OCI-M1 (cell line): ENCODE results near the gene NT5DC1.
A peak's percentile ranks its signal among the peaks of the same experiment; 100 is the strongest.

Source experiments
- DNase-seq: peaks from one replicate; lab custom pipeline; 2025; lab: John Stamatoyannopoulos, UW

The NT5DC1 gene

DNA sequence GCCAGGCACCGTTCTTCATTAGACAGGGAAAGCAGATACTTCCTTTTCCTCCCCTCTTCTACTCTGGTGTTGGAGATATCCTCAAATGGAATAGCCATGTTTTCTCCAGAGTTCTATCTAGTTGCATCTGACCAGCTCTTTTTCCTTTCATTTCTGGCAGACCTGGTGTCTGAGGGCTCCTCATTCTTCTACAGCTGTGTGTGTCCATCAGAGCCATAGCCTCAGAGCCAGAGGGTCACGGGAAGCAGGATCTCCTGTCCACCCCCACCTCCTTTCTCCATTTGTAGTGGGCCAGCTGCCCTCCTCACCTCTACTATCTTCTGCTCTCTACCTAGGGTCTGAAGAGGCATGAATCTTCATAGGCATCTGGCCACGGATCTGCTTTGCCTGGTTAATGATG lies 96.2 kb downstream of the NT5DC1 start:
- no peak for DNase-seq

DNA sequence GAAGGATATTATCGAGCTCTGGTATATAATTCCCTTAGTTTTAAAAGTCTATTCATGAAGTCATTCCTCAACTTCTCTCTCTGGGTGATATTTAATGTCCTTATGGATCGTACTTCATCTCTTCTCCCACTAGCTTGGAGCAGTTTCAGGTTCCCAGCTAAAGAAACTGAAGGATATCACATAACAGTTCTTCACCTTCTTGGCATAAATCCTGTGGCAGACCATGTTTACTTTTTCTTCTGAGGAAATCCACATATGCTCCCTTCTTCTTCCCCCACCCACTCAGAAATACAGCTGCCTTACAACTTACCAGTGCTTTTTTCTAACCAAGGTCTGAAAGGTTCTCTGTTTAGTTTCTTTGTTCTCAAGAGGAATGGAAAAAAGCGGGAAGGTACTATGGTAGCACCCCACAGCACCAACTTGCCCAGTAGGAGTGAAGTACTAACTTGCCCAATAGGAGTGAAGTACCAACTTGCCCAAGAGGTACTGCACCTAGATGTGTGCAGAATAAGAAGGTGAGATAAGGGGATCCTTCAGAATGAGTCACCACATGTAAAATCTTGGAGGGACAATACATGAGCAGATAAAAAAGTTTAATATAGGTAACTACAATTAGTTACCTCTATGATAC lies 100.1 kb downstream of the NT5DC1 start:
- no peak for DNase-seq

DNA sequence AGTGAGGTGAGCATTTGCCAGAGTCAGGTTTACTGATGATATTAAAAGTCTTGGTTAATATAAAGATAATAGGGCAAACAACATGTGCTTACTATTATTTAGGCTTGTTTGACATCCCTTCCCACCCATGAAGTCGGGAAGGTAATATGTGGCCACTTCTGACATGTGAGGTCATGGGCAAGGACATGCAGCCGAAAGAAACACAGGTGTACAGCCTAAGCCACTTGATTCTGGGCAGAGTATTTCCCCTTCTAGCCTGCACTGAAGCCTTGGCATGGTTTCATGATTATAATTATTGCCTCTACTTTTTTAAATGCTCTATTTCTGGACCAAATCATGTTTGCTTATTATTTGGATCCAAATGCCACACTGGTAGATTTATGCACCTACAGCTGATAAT lies 100.9 kb downstream of the NT5DC1 start:
- no peak for DNase-seq

DNA sequence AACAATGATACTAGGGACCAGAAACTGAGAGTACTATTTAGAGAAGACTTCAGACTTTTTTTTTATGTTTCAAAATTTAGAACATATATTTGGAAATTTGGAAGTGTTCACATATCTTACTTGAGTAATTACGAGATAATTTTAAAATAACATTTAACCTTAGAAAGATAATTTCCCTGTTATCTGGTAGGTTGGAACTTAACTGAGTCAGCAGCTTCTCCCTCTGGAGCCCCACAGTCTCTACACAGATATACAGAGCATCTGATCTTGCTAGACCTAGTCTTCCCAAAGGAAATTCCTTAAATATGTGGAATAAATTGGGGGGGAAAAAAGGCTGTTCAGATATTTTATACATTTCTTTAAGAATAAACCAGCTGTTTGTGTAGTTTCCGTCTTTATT lies 104.6 kb downstream of the NT5DC1 start:
- DNase-seq: peak; percentile 70

DNA sequence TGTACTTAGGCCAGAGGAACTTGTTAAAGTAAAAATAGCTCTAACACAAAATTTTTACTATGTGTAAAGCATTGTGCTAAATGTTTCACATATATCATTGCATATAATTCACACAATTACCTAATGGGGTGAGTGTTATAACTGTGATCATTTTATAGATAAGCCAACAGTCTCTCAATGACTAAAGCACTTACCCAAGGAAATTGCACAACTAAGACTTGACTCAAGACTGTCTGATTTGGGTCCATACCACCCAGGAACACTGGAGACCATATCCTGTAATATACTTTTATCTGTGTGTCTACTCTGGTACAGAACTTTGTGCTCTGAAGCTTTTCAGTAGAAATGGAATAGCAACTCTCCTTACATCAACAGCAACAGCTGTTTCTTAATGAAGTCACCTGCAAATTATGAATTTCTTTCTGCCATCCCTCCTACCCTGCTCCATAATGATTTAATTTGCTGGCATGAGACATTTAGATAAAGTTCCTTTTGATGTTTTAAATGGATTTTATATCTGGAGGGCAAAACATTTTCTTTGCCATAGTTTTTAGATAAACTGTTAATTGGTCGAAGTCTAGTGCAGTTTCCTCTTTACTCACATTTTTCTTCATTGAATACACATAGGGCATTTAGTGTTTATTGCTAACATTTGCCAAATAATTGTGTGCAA lies 105.7 kb downstream of the NT5DC1 start:
- DNase-seq: peak; percentile 68

DNA sequence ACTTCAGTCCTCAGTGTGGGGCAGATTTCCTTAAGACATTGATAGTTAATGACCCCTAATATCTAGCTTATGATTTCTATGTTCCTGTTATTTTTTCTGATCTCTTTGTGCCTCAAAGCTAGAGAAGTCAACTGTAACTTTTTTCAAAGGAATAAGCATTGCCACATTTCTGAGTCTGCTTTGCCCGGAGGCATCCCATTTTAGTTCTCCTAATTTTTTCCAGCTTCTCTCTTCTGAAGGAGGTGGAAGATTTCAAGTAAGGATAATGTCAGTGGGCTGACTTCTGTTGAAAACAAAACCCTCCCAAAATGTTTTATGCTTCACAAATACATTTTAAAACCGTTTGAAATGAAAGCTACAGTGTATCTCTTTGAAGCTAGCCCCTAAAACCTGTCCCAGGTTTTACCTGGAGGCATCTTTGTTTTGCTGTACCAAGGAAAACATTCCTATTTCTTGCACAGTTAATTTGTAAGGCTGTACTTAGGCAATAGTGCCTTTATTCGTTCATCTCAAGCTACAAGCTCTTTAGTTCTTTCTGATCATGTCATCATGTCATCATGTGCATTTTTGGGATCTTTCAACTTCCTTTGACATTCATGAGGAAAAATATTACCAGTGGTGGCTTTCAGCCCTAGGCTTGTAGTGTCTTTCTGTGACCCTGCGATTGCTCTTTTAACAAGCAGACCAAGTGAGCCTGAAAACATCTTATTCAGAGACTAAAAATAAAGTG lies 107.6 kb downstream of the NT5DC1 start:
- no peak for DNase-seq

DNA sequence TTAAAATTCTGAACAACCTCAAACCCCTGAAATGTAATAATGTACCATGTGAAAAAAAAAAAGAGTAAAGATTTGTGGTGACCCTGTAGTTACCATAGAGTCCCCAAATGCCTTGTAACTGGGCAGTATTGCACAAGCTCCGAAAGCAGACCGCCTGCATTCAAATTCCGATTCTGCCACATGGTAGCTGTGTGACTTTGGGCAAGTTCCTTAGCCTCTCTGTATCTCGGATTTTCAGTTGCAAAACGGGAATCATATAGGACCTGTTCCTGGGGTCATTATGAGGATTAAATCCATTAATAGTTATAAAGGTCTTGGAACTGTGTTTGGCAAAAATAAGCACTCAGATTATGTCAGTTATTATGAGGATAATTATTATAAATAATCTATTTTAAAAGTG lies 109.7 kb downstream of the NT5DC1 start:
- DNase-seq: no peak

DNA sequence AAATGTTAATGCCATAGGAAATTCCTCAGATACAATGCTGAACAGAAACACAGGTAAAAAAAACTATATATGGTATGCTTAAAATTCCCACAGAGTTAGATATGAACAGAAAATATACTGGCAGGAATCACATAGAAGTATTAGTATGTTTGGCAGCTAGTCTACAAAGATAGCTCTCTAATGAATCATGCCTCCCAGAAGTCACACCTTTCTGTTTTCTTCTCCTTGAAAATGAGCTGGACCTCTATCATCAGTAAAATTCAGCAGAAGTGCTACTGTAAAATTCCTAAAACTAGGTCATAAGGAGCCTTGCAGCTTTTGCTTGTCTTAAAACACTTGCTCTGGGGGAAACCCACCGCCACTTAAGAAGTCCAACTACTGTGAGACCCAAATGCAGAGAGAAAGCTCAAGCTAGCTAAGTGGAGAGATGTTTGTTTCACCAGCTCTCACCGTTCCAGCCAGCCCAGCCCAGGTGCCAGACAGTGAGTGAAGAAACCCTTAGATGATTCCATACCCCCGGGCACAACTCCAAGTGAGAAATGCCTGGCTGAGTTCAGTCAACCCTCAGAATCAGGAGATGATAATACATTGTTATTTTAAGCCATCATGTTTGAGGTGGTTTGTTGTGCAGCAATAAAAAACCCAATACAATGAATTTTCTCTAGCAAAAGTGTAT lies 110.2 kb downstream of the NT5DC1 start:
- no peak for DNase-seq

DNA sequence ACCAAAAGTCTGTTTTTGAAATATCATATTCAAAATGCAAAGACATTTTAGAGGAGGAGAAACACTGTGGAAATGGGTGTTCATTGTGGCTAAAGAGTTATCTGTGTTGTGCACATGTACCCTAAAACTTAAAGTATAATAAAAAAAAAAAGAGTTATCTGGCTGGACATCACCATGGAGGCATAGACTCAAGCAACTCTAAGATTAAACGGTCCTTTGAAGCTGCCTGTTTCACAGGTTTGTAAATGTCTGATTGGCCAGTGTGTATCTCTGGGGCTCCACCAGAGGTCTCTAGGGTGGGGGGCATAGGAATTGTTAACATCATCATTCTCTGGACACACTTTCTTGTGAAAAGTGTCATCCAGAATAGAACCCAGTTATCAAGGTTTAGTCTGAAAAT lies 114.0 kb downstream of the NT5DC1 start:
- DNase-seq: no peak

DNA sequence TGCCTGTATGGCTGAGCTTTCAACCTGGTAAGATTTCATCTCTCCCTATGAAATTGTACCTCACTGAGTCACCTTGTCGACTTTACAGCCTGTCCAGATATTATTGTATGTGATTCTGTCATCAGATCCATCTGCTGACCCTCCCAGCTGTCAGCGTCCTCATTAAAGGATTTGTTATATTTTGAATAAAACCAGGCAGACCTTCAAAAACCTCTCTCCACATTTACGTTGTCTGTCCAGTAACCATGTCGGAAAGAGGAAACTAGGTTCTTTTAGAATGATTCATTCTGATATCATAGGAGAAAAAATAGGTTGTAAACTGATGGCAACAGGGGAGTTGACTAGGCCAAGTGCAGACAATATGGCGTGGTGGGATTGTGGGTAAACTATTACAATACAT lies 114.8 kb downstream of the NT5DC1 start:
- no peak for DNase-seq

DNA sequence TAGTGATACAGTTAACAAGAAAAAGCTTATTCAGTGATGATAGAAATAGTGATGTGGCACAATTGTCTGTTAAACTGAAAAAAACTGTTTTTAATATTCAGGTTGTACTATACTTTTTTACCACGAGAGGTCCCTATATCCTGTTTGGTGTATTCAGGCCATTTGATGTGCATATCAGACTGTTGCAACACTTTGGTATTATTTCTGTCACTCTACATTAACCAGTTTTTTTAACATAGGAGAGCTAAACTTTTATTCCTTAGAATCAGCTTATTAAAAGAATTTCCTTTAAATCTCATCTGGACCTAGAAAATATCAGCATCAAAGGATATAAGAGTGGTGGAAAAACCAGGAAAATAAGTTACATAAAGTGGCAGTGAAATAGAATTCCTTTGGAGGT lies 116.4 kb downstream of the NT5DC1 start:
- peak; percentile 90 for DNase-seq

DNA sequence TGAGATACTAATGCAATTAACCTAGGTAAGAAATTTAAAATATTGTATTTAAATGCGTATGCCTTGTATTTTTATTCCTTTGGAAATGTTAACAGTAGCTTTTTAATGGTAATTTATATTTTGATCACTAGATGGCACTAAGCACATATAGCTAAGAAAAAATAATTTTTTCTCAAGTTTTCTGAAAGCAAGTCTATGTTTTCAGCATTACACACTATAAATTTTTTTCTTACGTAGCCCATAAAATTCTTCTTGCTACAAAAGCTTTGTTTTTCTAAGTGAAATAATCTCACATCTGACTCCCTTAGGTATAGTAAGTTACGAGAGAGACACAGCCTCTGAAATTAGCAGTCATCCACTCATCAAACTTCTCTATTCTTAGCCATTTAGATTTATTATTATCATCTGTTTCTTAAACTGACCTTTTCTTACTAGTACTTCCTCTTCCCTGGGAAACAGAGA lies 117.5 kb downstream of the NT5DC1 start:
- peak; percentile 81 for DNase-seq

DNA sequence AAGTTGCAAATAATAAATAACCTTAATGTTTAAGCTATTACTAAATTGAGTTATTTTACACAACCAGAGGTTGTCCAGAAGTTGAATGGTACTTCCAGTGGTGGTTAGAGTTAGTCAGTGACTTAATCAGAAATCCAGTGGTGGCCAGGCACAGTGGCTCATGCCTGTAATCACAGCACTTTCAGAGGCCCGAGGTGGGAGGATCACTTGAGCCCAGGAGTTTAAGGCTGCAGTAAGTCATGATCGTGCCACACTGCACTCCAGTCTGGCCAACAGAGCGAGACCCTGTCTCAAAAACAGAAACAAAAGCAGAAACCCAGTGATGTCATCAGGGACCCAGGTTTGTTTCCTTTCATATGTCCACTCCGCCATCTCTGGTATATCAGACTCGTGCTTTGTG lies 118.2 kb downstream of the NT5DC1 start:
- DNase-seq: no peak

DNA sequence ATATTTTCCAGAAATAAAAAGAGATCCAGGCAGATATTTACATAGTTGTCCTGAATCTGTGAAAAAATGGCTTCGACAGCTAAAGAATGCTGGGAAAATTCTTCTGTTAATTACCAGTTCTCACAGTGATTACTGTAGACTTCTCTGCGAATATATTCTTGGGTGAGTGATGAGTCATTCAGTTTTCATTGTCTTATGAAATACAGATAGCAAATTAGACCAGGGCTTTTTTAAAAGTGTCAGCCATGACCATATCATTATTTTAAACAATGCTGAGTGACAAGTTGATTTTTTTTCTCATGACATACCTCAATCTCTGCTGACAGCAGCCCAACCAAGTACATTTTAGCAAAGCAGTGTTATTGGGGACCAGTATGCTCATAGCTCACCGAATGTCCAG lies 120.4 kb downstream of the NT5DC1 start:
- DNase-seq: peak; percentile 33

DNA sequence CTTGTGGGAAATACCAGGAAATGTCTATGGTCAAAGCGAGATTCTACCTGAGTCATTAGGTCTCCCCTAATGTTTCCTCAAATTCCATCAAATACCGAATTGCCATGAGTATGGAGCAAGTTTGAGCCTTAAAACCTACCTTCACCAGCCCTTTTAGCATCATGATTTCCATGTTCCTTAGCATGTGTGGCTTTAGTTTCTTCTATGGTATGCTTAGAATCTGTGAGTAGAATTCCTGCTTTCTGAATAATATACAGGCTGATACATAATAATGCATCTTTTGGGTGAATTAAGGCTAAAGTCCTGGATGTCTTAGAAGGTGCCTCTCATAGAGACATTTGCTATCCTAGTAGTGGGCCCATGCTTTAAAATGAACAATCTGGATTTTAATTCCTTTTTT lies 121.3 kb downstream of the NT5DC1 start:
- no peak for DNase-seq

DNA sequence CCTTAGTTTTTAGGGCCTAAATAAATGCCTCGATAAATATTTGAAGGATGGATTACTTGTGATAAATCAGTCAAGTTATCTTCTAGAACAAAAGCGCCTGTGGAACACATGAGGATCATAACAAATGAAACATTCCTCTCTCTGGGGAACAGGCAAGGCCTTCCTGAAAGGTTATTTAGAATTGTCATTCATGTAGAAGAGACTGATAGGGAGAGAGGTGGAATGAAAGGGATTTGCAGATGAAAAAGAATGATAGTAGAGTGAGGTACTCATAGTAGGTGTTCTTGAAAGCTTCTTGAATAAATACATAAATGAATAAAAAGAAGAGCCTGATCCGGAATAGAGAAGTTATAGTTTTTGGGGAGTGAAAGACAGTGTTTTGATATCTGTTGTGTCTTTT lies 122.7 kb downstream of the NT5DC1 start:
- DNase-seq: no peak

DNA sequence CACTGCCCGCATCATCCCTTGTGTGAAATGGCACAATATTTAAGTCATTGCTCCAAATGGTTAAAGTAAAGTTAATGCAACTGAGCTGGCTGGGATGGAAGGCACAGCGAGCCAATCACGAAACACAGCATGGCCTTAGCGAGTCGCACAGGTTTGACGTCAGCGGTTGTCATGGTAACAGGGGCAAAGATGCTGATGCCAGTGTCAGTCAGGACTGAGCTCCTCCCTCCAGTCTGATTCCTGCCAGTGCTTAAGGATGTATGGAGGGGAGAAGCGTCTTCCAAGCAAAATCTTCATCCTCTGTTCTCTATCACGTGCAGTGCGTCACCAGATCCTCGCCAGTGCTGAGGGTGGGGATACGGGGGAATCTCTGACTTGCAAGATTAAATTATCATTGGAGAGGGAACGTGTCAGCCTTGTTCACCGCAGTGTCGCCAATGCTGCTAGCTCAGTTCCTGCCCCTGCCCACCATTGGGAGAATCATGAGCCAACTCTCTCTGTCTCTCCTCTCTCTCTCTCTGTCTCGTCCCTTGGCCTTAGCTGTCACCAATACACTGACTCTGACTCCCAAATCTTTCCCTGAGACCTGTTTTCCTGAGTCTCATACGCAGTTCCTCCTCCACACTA lies 128.7 kb downstream of the NT5DC1 start:
- DNase-seq: no peak

DNA sequence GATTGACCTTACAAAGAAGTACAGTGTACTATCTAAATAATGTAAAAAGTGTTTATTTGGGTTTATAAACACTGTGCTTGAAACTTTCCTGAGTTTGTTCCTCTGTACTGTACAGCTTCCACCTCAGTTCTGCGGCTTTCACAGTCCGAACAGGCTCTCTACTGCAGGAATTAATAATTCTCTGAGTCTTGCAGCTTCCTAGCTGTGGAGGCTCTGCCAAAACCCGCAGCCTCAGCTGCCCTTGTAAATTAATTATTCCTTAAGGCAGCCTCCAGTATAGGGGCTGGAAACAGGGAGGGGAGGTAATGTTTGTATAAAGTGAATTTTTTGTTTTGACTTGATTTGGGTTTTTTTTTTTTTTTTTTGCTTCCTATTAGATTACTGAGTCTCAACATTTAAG lies 134.0 kb downstream of the NT5DC1 start:
- no peak for DNase-seq

DNA sequence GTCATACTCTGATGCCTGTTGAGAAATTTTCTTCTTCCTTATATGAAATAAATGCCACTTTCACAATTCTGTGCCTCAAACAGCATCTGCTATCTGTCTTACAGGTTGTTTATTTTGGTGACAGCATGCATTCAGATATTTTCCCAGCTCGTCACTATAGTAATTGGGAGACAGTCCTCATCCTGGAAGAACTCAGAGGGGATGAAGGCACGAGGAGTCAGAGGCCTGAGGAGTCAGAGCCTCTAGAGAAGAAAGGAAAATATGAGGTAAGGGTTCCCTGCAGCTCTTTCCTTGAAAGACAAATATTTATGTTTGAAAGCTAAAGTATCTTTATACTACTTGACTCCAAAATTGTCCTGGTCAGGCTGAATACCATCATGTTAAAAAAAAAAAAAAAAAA lies 137.4 kb downstream of the NT5DC1 start:
- no peak for DNase-seq

DNA sequence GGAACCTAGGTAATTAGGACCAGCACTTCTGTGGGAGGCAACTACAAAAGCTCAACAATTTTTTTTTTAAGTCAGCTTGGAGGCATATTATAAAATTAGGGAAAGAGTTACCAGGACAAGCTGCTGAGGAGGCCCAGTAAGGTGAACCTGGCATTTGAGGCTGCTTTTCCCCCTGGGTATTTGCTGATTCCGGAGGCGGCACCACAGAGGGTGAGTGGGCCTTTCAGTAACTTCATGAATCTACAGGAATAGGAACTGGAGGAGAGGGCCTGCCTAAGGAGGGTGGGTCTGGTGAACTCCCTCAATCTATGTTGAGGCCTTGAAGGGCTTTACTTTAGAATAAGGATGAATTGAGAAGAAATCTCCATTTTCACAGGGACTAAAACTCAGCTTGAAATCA lies 138.6 kb downstream of the NT5DC1 start:
- DNase-seq: no peak

DNA sequence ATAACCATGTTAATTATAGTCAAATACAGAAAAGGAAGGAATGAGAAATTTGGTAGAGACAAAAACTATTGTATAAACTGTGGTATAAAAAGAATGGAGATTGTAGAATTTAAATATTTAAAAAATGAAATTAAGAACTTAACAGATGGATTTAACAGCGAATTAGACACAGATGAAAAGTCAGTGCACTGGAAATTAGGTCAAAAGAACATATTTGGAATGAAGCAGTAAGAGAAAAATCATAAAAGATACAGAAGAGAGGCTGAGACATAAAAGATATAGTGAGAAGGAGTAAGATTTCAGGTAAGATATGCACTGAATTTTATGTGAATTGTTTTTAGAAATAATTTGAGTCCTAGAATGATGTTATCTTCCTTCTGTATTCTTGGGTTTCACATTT lies 139.2 kb downstream of the NT5DC1 start:
- no peak for DNase-seq

DNA sequence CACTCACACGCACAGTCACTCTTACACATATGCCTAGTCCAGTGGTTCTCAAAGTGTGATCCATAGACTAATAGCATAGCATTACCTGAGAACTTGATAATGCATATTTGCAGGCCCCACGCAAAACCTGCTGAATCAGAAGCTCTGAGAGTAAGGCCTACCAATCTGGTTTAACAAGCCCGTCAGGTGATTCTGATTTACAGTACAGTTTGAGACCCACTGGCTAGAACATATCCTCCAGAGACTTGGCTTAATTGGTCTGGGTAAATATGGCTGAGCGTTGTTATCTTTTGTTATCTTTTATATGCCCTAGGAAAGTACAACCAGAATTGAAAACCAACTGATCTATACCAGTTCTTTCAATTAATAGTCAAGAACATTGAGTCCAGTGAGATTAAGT lies 143.6 kb downstream of the NT5DC1 start:
- DNase-seq: no peak
